B cell (primary cell): ENCODE results near the gene PDC.

Source experiments
- EZH2 ChIP-seq: IDR thresholded peaks from 2 replicates; pipeline ENCODE4 v1.6.1; 2012; ENCODE audit warnings: borderline replicate concordance, low read depth, mild to moderate bottlenecking, moderate library complexity, low read length; ENCODE audit not compliant: insufficient read depth, poor library complexity, severe bottlenecking
- TF ChIP-seq, protein P1 (sequence below): fragments of 200-600 bp; IDR thresholded peaks from one replicate; pipeline ENCODE4 v1.8.0; 2022; ENCODE audit warnings: antibody characterized with exemption, mild to moderate bottlenecking

DNA sequence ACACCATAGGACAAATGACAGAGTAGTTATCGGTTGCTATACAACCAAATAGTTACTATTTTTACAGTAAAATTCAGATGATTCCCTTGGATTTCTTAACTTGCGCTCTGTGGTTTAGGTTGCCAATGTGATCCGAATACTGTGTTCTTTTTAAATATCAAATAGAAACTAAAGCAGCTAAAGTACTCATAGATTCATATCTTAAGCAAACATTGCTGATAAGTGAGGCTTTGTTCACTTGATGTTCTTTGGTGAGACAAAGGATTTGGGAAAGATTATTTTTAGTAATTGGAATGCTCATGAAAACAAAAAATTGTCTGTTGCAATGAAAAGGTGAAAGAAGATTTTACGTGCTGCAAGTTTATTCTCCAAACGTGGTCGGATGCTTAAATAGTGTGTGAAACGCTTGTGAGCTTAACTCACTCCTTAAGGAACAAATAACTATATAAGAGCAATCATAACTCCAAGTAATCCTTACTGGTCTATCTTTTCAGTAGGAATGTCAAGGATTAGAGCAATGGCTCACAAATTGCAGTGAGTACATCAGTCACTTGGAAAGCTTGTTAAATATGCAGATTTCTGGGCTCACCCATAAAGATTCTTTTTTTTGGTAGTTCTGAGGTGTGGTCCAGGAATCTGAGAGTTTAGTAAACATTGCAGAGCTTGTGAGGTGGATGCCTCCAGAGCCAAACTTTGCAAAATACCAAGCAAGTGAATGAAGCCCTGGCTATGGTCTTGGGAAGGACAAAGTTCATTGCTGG, 31.8 kb upstream of the PDC start:
- TF ChIP-seq, protein P1, sequence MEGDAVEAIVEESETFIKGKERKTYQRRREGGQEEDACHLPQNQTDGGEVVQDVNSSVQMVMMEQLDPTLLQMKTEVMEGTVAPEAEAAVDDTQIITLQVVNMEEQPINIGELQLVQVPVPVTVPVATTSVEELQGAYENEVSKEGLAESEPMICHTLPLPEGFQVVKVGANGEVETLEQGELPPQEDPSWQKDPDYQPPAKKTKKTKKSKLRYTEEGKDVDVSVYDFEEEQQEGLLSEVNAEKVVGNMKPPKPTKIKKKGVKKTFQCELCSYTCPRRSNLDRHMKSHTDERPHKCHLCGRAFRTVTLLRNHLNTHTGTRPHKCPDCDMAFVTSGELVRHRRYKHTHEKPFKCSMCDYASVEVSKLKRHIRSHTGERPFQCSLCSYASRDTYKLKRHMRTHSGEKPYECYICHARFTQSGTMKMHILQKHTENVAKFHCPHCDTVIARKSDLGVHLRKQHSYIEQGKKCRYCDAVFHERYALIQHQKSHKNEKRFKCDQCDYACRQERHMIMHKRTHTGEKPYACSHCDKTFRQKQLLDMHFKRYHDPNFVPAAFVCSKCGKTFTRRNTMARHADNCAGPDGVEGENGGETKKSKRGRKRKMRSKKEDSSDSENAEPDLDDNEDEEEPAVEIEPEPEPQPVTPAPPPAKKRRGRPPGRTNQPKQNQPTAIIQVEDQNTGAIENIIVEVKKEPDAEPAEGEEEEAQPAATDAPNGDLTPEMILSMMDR: no peak
- TF ChIP-seq EZH2: no peak
